HG03196 (cell line): ENCODE measurements around the gene LNPK.
"Not testable (repeated sequence)": the region's sequence is repeated elsewhere in the genome, so short reads cannot be mapped to it uniquely, and the experiment has no call there.

Experiments
- ATAC-seq: cut with Tn5 transposase; IDR thresholded peaks from one replicate; pipeline ENCODE4 v1.9.1; 2021; ENCODE audit not compliant: unreplicated experiment

LNPK gene

DNA sequence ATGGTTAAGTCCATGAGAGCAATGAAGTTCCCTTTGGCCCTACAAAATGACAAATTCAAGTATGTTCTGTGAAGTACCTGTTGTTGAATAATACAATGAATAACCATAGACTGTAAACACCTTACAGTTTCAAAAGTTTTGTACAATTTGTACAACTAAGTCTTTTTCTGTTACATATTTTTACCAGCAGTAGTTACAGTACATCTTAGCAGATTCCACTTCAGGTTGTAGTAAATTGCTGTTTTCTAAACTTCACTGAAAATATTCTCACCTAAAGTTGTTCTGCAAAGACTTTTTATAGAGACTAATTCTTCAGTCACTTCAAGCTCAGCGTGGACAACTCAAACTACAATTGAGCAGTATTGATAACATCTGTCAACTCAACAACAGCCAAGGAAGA, 28.7 kb downstream of the LNPK start:
- ATAC-seq: no peak

DNA sequence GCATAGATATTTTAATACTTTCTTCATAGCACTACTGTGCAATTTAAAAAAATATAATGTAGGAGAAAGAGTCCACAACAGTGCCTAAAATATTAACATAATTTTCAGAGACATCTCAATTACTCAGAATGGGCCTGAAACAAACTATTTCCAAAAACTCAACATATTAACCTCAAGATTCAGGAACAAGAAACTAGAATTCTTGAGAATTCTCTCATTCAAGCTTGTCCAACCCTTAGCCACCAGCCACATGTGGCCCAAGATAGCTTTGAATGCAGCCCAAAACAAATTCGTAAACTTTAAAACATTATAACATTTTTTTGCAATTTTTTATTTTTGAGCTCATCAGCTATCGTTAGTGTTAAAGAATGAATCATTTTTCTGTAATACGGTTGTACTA, 35.2 kb downstream of the LNPK start:
- no peak for ATAC-seq

DNA sequence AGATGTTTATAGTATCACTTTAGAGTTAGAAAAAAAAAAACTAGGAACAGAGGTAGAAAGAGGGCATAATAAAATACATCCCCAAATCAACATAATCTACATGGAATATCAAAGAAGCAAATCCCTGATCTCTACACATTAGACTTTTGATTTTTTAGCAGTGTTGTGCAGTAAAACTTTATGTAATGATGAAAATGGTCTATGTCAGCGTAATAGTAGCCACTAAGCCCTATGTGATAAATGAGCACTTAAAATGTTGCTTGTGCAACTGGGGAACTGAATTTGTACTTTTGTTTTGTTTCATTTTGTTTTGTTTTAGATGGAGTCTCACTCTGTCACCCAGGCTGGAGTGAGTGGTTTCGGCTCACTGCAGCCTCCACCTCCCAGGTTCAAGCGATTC, 36.3 kb downstream of the LNPK start:
- no peak for ATAC-seq

DNA sequence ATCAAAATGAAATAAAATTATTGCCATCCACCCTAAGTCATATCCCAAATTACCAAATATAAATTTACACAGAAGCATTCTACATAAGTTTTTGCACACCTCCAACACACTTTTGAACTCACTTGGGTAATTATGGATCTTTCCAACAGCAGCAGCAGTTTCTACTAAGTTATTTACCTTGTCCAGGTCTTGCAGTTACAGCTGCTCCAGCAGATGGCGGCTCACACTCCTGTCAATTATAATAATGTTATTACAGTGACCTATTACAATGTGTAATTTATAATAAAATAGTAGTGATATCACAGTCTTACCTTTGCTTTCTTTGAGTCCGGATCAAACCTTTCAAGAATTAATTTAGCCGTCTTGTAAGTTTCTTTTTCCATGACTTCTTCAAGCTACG, 37.9 kb downstream of the LNPK start:
- ATAC-seq: no peak

DNA sequence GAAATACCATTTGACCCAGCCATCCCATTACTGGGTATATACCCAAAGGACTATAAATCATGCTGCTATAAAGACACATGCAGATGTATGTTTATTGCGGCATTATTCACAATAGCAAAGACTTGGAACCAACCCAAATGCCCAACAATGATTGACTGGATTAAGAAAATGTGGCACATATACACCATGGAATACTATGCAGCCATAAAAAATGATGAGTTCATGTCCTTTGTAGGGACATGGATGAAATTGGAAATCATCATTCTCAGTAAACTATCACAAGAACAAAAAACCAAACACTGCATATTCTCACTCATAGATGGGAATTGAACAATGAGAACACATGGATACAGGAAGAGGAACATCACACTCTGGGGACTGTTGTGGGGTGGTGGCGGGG, 38.9 kb downstream of the LNPK start:
- ATAC-seq: not testable (repeated sequence)

DNA sequence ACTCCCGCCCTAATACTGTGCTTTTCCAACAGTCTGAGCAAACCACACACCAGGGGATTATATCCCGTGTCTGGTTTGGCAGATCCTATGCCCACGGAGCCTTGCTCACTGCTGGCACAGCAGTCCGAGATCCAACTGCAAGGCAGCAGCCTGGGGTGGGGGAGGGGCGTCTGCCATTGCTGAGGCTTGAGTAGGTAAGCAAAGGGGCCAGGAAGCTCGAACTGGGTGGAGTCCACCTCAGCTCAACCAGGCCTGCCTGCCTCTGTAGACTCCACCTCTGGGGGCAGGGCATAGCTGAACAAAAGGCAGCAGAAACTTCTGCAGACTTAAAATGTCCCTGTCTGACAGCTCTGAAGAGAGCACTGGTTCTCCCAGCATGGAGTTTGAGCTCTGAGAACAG, 44.2 kb downstream of the LNPK start:
- no peak for ATAC-seq

DNA sequence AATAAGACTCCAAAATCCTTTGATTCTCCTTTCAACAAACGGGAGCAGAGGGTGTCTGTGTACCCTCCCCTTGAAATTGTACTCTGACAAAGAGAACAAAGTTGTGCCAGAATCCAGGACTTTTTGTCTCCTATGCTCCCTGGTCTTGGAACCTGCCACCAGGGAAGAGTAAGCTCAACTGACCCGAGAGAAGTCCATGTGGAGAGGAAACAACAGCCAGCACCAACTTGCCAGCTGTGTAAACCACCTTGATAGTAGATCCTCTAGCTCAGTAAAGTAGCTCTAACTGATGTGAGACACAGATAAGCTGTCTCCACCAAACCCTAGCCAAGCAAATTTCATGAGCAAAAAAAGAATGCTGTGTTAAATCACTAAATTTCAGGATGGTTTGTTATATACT, 46.9 kb downstream of the LNPK start:
- no peak for ATAC-seq

DNA sequence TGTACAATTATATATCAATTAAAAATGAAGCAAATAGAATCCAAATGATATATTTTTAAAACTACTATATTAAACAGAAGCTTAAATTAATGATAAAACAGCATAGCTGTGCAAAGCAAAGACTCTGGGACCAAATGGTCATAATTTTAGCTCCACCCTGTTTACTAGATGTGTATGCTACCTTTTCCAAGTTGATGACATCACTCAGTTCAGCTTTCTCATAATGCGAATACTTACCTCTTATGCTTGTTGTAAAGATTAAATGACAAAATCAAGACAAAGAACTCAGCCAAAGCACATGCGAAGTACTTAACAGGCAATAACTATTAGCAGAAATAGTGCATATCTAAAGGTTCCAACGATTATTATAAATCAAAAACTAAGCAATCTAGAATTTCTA, 51.6 kb downstream of the LNPK start:
- ATAC-seq: no peak

DNA sequence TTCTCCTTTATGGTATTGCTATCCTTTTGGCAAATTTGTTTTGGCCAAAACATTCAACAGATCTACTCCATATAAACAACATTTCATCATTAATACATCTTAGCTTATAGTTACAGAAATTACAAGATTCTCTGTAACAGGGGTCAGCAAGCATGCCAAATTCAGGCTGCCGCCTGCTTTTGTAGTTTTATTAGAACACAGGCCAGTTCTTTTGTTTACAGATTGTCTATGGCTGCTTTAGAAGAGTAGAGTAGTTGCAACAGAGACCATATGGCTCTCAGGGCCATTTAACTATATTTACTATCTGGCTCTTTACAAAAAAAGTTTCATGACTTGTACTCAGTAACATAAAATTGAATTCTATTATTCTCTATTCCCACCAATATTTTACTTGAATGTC, 53.9 kb downstream of the LNPK start:
- ATAC-seq: no peak

DNA sequence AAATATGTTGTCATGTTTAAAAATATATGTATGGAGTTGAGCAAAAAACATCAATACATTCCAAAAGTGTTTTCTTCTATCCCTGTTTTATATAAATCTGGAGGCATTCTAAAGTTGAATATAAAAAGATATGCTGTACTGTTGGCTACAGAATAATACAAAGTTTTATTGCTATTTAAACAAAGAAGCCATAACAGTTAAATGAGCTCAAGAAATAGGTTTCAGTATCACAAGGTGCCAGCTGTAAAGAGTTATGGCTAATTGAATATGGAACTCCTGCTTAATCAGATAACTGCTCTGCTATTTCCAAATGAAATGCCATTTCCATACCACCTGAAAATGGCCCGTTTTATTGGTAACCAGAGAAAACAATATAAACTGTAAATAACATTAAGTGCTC, 55.0 kb downstream of the LNPK start:
- no peak for ATAC-seq

DNA sequence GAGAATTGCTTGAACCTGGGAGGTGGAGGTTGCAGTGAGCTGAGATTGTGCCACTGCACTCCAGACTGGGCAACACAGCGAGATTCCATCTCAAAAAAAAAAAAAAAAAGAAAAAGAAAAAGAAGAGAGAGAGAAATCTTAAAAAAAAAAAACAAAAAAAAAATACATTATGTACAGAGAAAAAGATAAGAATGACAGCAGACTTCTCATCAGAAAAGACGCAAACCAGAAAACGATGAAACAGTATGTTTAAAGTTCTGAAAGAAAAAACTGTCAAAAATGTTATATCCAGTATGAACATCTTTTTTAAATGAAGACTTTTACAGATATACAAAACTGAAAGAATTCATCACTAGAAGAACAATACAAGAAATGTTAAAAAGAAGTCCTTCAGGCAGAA, 60.4 kb downstream of the LNPK start:
- ATAC-seq: no peak

DNA sequence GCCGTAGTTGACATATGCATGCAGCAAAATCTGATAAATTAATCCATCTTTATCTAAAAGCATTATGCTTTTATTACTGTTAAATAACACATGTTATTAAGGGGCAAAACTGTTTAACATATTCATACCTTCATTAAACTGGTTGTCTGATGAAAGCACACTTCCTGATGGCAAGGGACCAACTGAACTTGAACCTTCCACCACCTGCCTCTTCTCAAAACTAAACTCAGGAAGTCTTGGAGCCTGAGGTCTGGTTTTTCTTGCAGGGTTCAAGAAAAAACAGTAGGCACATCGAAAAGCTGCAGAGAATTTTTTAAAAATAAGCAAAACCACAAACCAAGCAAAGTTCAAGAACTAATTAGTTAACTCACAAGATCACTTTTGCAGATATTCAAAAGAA, 64.9 kb downstream of the LNPK start:
- ATAC-seq: no peak

DNA sequence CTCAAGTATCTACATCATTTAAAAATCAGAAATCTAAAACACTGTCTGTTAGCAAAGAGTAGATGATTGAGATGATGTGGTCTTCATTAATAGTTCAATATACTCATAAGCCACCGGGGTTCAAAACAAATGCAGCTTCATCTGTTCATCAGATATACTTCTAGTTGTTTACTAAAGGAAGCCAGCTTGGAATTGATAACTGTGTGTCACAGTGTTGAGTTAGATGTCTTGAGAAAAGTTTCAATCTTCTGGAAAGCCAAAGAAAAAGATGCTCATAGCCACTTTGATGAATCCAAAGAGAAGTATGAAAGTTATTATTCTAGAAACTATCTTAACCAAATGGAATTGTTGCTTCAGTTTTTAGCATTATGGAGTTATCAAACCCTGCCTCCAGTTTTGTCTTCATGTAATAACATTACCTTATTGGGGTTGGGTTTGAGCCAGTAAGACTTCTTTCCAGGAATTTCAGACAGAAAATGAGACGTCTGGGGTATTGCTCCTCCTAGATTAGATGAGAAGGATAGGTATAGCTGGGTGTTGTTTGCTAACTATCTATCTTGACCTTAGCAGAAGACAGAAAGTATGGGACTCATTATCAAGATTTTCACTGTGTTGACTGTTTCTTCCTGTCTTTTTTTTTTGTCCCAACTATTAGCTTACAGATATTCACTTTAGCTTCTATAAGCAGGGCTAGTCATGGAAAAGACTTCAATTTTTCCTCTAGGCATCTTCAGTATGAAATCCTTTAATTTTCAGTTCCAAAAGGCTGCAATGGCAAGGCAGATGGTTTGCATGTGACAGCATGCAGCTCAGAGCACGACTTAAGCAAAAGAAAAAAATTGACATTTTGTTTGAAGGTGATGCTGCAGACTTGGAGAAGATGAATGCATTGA, 66.5 kb downstream of the LNPK start:
- no peak for ATAC-seq

DNA sequence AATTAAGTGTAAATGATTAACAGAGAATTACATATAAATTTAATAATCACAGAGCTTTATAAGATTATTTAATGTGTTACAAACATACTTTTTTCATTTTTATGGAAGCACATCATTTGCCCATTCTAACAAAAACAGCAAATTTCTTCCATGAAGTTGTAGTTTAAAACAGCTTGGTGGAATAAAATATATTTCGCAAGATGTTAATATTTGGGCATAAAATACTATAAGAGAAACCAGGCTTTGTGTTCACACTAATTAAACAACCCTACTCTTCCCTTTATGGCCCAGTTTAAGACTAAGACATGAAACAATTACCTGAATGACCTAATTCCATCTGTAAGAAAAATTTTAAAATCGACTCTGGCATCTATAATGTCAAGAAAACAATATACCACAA, 69.4 kb downstream of the LNPK start:
- no peak for ATAC-seq

DNA sequence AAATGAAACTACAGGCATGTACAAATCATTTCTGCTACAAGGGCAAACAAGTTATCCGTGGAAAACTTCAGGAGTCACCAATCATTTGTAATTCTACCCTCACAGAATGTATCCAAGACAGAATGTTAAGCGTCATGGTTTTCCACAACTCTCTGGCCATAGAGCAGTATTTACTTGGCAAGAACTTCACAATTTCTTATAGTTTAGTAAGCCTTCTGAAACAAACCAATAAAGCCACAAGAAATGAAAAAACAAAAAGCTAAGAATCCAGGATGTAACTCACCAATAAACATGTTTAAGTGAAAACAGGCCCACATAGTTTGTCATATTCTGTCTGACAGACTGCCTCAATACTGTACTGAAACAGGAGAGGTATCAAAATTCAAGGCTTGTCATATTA, 70.3 kb downstream of the LNPK start:
- no peak for ATAC-seq

DNA sequence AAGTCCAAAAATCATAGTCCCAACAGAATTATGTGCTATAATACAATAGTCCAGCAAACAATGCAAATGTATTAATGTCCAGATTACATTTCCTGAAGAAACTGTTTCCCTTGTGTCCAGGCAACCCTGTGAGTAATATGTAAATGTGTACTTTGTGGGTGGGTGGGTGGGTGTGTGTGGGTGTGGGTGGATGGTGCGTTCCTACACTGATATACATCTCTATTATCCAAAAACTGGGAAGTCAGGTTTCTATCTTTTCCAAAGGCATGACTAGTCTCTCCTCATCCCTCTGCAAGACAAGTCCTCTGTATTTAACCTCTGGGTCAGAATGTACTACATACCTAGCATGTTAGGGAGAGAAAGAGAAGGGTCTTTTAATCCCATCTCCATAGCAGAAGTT, 71.6 kb downstream of the LNPK start:
- ATAC-seq: no peak

DNA sequence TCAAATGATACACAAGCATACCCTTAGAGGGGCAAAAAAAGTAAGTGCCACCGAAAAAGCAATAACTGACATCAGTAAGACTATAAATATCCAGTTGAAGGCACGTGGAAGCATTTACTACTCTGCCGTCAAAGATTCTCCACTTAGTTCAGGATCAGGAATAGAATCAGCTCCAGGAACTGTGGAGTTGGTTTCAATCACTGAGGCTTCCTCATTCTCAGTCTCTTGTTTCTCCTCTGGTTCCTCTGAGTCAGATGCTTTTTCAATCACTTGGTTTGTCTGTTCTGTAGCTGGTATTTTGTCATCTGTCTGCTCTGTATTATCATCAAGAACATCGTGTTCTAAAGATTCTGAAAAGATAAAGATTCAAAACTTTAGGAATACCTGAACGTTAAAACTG, 72.2 kb downstream of the LNPK start:
- ATAC-seq: no peak

DNA sequence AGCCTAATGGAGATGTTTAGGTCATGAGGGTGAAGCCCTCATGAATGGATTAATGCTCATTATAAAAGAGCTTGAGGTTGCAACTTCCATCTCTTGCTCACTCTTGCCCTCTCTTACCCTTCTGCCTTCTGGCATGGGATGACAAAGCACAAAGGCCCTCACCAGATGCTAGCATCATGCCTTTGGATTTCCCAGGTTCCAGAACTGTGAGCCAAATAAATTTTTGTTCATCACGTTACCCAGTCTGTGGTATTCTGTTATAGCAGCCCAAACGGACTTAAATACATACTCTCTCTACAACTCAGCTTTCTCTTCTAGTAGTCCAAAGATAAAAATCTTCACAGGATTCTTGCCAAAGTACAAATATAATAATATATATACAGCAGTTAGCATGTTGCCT, 75.8 kb downstream of the LNPK start:
- ATAC-seq: no peak

DNA sequence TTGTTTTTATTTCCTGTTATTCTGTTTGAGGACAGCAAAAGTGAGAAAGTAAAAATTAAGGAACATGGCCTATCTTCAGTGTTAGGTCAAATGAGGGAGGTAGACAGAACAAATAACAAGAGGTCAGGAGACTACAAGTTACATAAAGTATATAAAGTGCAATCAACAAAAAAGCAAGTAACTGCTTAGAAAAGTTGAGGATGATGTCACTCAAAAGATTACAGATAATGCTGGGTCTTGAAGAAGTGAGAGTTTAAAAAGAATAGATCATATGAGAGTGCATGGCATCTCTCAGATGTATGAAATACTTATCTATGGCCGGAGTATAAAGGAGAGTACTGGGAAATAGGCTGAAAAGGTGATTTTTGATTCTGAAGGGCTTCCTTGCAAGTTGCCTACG, 79.9 kb downstream of the LNPK start:
- ATAC-seq: no peak

DNA sequence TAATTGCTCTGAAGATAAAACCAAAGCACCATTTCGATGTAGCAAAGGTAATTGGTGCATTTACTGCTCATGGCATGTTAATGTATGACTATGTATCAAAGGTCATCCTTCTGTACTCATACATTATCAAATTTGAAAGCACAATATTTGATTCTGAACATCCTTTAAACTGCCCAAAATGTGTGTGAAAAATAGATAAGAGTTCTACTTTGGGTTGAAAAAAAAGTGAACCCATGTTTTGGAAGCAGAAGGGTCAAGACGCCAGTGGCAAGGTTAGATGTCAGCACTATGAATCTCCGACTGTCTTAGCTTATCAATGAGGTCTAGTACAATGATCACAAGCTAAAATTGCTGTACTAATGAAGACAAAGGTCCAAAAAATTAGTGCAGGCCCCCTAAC, 83.1 kb downstream of the LNPK start:
- ATAC-seq: no peak

DNA sequence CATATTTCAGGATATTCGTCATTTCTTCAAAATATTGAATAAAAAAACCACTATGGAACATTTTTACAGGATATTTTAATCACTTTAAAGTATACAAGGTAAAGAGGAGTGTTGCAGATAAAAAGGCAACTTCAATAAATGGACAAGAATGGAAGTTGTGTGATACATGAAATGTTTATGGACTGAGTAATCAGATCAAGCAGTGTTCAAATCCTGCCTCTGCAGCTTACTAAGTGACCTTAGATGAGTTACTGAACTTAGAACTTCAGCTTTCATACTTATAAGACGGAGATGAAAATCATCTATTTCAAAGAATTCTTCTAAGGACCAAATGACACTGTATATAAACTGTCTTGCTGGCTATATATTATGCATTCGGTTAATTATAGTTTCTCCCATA, 87.2 kb downstream of the LNPK start:
- no peak for ATAC-seq

DNA sequence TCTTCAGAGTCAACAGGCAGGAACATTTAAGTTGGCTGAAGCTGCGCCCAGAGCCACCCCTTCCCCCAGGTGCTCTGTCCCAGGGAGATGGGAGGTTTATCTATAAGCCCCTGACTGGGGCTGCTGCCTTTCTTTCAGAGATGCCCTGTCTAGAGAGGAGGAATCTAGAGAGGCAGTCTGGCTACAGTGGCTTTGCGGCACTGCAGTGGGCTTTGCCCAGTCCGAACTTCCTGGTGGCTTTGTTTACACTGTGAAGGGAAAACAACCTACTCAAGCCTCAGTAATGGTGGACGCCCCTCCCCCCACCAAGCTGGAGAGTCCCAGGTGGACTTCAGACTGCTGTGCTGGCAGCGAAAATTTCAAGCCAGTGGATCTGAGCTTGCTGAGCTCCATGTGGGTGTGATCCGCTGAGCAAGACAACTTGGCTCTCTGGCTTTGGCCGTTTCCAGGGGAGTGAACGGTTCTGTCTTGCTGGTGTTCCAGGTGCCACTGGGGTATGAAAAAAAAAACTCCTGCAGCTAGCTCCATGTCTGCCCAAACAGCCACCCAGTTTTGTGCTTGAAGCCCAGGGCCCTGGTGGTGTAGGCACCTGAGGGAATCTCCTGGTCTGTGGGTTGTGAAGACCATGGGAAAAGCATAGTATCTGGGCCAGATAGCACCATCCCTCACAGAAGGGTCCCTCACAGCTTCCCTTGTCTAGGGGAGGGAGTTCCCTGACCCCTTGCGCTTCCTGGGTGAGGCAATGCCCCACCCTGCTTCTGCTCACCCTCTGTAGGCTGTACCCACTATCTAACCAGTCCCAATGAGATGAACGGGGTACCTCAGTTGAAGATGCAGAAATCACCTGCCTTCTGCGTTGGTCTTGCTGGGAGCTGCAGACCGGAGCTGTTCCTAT, 88.0 kb downstream of the LNPK start:
- not testable (repeated sequence) for ATAC-seq
